Measurements from ENCODE around the gene PTPN4. TPM values are rescaled to one million over a fixed set of nuclear protein-coding genes. Genes with fewer than 3 reads are reported as not detected.
"Not testable (repeated sequence)": the region's sequence is repeated elsewhere in the genome, so short reads cannot be mapped to it uniquely, and the experiment has no call there.

Gene PTPN4
- total and polyA plus RNA-seq, 9 donors: 3.4 to 45.7 (median 35.2) TPM

DNA sequence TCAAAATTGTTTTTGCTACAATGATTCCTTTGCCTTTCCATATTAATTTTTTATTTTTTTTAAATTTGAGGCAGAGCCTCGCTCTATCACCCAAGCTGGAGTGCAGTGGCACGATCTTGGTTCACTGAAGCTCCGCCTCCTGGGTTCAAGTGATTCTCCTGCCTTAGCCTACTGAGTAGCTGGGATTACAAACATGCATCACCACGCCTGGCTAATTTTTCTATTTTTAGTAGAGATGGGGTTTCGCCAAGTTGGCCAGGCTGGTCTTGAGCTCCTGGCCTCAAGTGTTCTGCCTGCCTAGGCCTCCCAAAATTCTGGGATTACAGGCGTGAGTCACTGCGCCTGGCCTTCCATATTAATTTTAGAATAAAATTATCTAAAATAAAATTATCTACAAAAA, 41.3 kb downstream of the PTPN4 start:
- H3K4me1 ChIP-seq (ENCODE audit: insufficient read depth): no peaks in the 10 kb centered on the region
- 90 to 94% (median 91%) methylated on average over 7 of the region's 7 CpGs for WGBS, 3 donors
- H3K9me3 ChIP-seq: no peaks in the 10 kb centered on the region
- H3K27me3 ChIP-seq: no peaks in the 10 kb centered on the region
- H3K27ac ChIP-seq: no peak overlapping the region
- no peak for DNase-seq
- no peaks in the 10 kb centered on the region for H3K36me3 ChIP-seq
- intact Hi-C loops (cut with DNase I): no loop called here
- H3K4me3 ChIP-seq: no peak overlapping the region
- TF ChIP-seq EP300 (IDR thresholded peaks at IDR 0.05) (no peak), CTCF (IDR thresholded peaks at IDR 0.05) (no peak), POLR2A (IDR thresholded peaks at IDR 0.05) (no peak)

DNA sequence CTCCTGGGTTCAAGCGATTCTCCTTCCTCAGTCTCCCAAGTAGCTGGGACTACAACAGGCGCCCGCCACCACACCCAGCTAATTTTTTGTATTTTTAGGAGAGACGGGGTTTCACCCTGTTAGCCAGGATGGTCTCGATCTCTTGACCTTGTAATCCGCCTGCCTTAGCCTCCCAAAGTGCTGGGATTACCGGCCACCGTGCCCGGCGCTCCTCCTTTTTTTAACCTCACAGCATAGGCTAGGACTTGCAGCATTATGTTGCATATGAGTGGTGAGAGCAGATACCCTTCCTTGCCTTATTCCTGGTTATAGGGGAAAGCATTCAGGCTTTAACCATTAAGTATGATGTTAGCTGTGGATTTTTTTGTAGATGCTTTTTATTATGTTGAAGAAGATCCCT, 42.3 kb downstream of the PTPN4 start:
- H3K36me3 ChIP-seq; H3K9me3 ChIP-seq; intact Hi-C loops (cut with DNase I); H3K27ac ChIP-seq; H3K4me1 ChIP-seq (ENCODE audit: insufficient read depth); H3K27me3 ChIP-seq; DNase-seq; H3K4me3 ChIP-seq: not testable (repeated sequence)
- 89 to 93% (median 92%) methylated on average over 10 of the region's 10 CpGs for WGBS, 3 donors

- intact Hi-C loops (cut with DNase I): no loop called here
- TF ChIP-seq POLR2A (IDR thresholded peaks at IDR 0.05) (no peak), EP300 (IDR thresholded peaks at IDR 0.05) (no peak), CTCF (IDR thresholded peaks at IDR 0.05) (no peak)
- 92 to 96% (median 96%) methylated on average over 2 of the region's 2 CpGs for whole genome bisulfite sequencing, 3 donors
- Histone ChIP-seq H3K9me3 (no peaks in the 10 kb centered on the region), H3K36me3 (no peaks in the 10 kb centered on the region), H3K4me1 (ENCODE audit: insufficient read depth) (no peaks in the 10 kb centered on the region), H3K4me3 (no peak overlapping the region), H3K27ac (no peak overlapping the region), H3K27me3 (no peaks in the 10 kb centered on the region)
- DNase-seq: no peak
Measured at GRCh38 chr2:119803101-119803500, 43.4 kb downstream of the PTPN4 start.

GRCh38 chr2:119804409-119804808, 44.7 kb downstream of the PTPN4 start:
- DNase-seq; H3K4me3 ChIP-seq; H3K27me3 ChIP-seq; intact Hi-C loops (cut with DNase I); H3K27ac ChIP-seq; H3K4me1 ChIP-seq (ENCODE audit: insufficient read depth); H3K9me3 ChIP-seq; H3K36me3 ChIP-seq: not testable (repeated sequence)
- 95 to 98% (median 96%) methylated on average over 6 of the region's 6 CpGs for WGBS, 3 donors

DNA sequence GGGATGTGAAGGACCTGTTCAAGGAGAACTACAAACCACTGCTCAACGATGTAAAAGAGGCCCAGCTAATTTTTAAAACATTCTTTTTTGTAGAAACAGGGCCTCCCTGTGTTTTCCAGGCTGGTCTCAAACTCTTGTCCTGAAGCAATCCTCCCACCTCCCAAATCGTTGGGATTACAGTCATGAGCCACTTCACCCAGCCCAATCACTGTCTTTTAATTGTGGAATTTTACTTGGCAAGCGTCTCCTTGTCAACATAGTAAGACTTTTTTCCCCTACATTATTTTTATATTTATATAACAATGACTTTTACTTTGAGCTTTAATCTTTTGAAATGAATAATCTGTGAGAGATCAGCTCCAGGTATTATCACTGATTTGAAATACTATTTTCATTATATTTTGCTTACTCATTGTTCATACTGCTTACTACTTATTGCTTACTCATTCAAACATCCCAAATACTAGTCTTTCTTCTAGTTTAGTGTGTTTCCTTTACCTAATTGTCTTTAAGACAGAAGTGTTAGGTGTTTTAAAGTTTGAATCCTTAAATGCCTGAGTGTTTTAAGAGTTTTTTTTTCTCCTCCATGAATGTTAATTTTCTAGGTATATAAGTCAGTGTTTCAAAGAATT, 48.9 kb downstream of the PTPN4 start:
- 28 to 40% (median 28%) methylated on average over 3 of the region's 3 CpGs for WGBS, 3 donors
- no peaks in the 10 kb centered on the region for H3K36me3 ChIP-seq
- H3K9me3 ChIP-seq: no peaks in the 10 kb centered on the region
- intact Hi-C loops (cut with DNase I): no loop called here
- H3K27me3 ChIP-seq: no peaks in the 10 kb centered on the region
- peaks cover 2% of the 10 kb centered on the region for H3K4me1 ChIP-seq (ENCODE audit: insufficient read depth)
- no peak overlapping the region for H3K4me3 ChIP-seq
- TF ChIP-seq EP300 (IDR thresholded peaks at IDR 0.05) (no peak), CTCF (IDR thresholded peaks at IDR 0.05) (no peak), POLR2A (IDR thresholded peaks at IDR 0.05) (no peak)
- DNase-seq: no peak
- H3K27ac ChIP-seq: no peak overlapping the region

Data from ovary (tissue), 9 donors.